ENCODE results near the gene DCC.

DCC gene

DNA sequence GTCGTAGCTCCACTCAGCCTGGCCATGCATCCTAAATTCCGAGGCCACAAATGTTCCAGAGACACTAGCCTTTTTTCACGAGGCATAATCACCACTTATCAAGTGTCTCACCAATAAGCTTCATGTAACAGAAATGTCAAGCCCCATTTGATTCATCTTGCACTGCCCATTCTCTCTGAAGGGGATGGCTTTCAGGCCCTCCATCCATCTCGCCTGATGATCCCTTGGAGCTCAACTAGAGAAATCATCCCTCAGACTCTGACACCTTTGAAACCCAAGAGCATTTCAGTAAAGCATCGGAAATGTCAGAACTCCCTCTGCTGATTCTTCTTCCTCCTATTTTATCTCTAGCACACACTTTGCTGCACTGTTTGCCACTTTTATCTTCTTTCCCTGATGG is 91.7 kb downstream of the DCC start:
- DNase-seq, result no peak

GRCh38 chr18:52433797-52434196 is 93.8 kb downstream of the DCC start:
- no peak for DNase-seq

- DNase-seq, result no peak
Observed at GRCh38 chr18:52435301-52435700, 95.3 kb downstream of the DCC start.

GRCh38 chr18:52437161-52437560 is 97.2 kb downstream of the DCC start:
- DNase-seq, result no peak

GRCh38 chr18:52439457-52439856 is 99.5 kb downstream of the DCC start:
- no peak for DNase-seq

GRCh38 chr18:52441794-52442193 is 101.8 kb downstream of the DCC start:
- no peak for DNase-seq

- DNase-seq, result no peak
Observed at GRCh38 chr18:52442686-52443085, 102.7 kb downstream of the DCC start.

- no peak for DNase-seq
Observed at GRCh38 chr18:52451256-52451655, 111.3 kb downstream of the DCC start.

DNA sequence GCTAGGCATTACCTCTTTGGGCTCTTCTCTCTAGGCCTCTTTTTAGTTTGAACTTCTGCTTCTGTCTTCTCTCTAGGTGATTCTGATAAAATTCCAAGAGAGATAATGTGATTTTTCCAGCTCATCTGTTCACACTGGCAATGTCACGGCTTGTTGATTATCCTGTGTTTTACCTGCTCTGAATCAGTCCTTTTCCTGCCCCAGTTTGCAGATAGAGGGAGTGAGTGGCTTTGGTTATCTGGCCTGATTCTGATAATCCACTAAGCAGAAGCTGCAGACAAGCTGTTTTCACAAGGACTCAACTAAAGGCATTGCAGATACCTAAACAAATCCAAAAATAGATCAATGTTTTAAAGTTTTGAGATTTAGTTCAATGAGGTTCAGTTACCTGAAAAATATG is 111.9 kb downstream of the DCC start:
- DNase-seq, result no peak

GRCh38 chr18:52452427-52452826 is 112.4 kb downstream of the DCC start:
- DNase-seq, result no peak

GRCh38 chr18:52459890-52460289 is 119.9 kb downstream of the DCC start:
- no peak for DNase-seq

DNA sequence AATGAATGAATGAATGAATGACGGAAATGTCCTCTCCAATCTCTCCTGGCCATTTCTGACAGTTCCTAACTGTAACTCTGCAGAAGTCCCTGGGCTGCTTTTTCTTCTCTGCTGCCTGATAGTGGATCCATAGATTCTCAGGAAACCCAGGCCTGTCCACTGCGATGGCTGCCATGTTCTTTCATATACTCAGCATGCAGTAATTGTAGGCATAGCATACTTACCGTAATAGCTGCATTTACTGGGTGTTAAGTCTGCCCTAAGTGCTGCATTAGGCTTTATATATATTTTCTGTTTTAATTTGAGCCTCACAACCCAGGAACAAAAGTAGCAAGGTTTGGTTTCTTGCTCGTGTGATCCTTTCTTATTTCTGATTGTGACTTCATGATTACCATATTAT is 122.9 kb downstream of the DCC start:
- no peak for DNase-seq

DNA sequence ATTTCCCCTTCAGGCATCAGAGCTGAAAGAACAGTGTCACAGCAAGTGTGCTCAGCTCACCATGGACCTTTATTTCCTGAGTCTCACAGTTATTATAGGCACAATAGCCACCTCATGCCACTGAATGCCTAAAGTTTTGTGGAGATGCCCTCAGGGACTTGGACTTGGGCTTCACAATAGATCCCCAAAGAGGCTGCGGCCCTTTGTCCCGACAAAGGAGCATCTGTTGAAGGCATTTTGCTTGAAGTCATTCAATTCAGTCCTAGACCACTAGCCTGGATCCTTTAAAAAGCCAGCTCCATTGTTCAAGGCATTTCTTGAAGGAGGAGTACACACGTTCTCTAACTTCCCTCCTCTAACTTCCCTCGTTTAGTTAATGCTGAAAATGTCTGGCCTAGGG is 125.4 kb downstream of the DCC start:
- no peak for DNase-seq

DNA sequence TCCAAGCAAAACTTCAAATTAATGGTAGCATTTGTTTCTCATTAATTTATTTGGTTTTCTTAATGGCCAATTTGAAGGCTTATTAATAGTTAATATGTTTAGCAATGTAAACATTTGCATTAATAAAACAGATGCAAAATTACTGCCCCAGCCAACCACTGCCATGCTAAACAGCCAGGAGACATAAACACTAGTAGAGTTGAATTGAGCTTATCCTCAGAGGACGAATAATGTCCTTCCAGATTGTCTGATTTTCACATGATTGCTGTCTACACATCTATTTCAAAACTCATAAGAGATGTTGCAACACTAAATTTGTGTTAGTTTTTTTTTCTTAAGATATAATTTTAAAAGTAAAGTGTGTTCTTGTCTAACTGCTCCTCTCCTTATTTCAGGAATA is 128.5 kb downstream of the DCC start:
- no peak for DNase-seq

- no peak for DNase-seq
Observed at GRCh38 chr18:52475325-52475724, 135.3 kb downstream of the DCC start.

GRCh38 chr18:52481116-52481515 is 141.1 kb downstream of the DCC start:
- no peak for DNase-seq

DNA sequence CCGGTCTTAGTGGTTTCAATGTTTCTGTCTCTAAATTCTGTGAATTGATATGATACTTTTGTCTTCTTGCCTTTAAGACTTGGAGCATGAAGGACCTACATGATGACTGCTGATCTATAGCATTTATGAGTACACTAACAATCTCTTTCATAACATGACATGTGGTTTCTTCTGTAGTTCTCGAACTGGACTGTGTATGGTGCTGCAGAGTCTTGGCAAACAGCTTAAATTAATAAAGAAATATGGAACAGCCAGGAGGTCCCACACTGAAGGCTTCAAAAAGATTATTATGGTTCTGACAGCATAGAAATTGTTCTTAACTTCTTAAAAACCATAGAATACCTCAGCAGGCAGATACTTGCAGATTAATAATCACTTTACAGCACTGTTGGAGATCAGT is 145.0 kb downstream of the DCC start:
- DNase-seq, result no peak

DNA sequence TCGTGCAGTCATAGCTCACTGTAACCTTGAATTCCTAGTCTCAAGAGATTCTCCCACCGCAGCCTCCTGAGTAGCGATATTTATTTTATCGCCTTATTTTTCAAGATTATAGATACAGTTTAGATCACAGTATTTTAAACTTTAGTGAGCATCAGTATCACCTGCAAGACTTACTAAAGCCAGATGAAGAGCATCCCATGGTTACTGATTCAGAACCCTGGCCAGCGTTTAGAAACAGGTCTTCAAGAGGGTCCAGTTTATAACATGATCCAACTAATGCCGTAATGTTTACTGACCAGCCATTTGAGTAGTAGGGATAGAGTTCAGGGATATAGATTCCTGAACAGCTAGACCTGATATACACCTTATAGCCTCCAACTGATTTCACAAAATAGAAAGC is 146.1 kb downstream of the DCC start:
- no peak for DNase-seq

GRCh38 chr18:52489396-52490306 is 149.7 kb downstream of the DCC start:
- DNase-seq, result no peak

DNA sequence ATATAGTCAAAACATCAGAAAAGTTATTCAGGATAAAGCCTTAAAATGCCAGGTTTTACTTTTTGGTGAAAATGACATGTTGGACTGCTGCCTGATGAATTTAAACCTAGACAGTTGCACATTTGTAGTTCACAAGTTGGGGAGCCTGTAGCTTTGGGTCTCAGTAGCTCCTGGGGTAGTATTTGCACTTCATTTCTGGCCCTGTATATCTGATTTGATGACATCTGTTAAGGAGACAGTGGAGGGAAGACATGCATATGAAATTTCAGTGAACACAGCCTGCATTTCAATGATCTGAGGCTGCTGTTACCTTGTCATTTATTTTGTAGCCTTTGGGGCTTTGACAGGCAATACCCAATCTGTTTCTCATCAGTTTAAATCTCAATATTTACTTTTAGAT is 156.4 kb downstream of the DCC start:
- DNase-seq, result no peak

DNA sequence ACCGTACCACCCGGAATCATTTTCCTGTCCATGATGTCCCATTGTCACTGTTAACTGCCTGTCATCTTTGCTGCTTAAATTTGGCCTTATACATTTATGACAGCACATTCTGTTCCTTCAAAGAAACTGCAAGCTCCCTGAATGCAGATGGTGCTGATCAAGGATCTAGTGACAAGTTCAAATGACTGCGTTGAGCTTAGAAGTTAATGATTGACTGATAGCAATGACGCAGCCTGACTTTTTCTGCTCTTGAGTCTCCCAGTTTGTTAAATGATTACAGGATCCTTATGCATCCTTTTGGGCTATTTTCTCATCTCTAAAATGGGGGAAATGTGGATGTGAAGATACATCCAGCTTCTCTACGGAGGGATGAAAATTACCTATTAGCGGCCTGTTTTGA is 159.0 kb downstream of the DCC start:
- no peak for DNase-seq

DNA sequence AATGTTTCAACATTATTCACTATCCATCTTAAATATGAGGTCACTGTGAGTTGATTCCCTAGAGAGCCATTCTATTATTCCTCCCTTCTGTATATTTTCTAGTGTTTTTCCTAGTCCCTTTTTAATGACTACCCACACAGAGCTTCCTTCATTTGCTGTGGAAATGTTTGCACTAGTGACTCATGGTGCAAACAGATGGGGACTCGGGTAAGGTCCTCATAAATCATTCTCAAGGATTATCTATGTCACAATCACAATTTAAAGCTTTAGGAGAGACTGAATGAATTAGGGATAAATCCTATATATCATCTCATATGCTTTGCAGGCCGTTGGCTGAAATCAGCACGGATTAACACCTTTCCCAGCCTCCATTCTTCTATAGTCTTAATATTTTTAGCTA is 159.6 kb downstream of the DCC start:
- no peak for DNase-seq

GRCh38 chr18:52504589-52504988 is 164.6 kb downstream of the DCC start:
- DNase-seq, result no peak

DNA sequence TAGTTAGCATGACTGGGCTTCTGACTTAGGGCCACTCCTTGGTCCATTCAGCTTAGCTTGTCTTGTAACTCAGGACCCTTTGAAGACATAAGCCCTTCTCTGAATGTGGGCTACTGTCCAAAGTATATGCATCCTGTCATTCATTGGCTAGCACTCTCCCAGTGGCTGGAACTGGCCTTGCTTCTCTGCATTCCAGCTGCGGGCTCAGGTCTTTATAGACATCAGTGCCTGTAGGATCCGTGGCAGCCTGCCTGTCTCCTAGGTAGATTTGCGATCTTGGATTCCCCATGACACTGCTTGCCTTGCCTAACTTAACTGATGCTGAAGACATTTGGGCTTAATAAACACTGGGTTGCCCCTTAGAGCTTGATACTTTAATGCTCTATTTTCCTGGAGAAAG is 170.1 kb downstream of the DCC start:
- DNase-seq, result no peak

DNA sequence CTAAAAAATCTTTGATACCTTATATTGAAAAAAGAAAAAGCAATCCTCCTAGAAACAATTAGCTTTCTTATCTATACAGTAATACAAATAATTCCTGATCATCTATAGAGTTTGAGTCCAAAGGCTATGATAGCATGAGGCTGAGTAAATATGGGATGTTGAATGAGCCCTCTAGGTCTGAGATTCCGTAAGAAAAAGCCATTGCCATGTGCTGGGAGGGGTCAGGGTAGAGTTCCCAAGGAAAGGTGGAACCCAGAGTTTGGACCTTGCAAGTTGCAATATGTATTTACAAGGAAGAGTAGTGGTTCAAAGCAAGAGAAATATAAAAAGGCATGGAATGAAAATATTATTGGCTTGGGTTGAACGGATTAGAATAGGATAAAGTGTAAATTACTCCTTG is 178.1 kb downstream of the DCC start:
- DNase-seq, result no peak
